ENCODE measurements around the gene PDIA4.
"Not testable (repeated sequence)": the region's sequence is repeated elsewhere in the genome, so short reads cannot be mapped to it uniquely, and the experiment has no call there.

The PDIA4 gene

DNA sequence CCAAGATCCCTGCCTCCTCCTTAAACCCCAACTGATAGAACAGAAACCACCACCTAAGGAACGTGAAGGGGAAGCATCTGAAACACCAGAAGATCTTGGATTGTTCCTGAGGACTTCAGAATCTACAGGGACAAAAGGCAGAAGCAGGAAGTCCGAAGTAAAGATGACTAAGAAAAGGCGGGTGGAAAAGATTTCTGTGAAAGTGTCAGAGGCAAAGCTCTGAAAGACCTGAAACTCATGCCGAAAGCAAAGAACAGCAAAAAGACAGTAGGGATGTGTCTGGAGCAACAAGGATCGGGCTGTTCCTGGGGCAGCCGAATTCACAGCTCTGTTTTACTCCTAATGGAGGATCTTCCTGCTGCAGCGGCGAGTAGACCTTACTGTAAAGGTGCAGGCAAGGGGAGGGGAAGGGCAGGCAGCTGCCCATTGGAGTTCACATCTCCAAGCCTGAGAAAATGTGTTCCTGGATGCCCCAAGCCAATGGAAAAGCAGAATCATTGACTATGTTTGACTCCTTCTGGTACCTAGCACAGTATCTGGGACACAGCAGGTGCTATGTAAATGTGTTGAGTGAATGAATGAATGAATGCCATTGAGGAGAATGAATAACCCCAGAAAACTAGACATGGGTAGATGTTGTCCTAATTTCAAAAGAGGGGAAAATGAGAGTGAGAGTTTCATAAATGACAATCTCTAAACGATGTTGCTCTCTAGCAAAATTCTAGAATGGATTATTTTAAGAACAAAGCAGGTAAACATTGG, 40.4 kb downstream of the PDIA4 start:
- Histone ChIP-seq H3K4me1 (ENCODE audit: insufficient read depth, low read length) (peaks cover 14% of the 10 kb centered on the region), H3K4me3 (ENCODE audit: low read length) (peak overlapping the region; percentile 89), H3K9me3 (ENCODE audit: low read length) (no peaks in the 10 kb centered on the region), H3K27me3 (ENCODE audit: insufficient read depth, low read length) (no peaks in the 10 kb centered on the region), H2AFZ (ENCODE audit: low read depth, low read length) (peak overlapping the region; percentile 91), H3K36me3 (ENCODE audit: insufficient read depth, low read length) (no peaks in the 10 kb centered on the region)

DNA sequence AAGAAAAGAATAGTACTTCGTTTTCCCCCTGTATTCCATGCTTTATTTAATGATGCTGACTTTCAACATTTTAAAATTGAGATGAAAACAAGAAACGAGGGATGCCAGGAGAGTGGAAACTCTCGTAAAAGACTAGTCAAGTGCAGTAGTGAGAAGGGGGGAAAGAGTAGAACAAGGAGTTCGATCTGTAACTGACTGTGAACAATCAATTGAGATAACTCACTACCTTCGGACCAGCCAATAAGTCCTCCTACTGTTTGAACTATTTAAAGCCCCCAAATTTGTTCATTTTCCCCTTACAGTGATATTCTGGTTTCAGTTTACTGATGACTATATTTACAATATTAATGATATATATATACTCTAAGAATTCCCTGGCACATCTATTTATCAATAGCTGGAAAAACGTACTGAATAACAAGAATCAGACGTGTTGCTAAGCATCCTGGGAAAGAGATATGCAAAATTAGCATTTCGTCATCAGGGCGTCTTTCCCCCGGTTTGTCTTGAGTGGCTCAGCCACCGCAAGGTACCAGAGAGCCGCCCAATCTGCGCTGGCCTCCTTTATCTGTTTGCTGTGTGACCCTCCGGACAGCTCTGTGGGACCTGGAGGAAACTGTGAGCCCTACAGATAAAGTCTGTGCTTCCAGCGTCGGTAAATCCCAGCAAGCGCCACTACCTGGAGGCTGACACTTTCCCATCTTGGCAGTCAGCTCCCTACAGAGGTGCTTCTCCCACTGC, 41.1 kb downstream of the PDIA4 start:
- Histone ChIP-seq H3K9me3 (ENCODE audit: low read length) (no peaks in the 10 kb centered on the region), H3K36me3 (ENCODE audit: insufficient read depth, low read length) (no peaks in the 10 kb centered on the region), H2AFZ (ENCODE audit: low read depth, low read length) (peak overlapping the region; percentile 91), H3K4me1 (ENCODE audit: insufficient read depth, low read length) (peaks cover 17% of the 10 kb centered on the region), H3K4me3 (ENCODE audit: low read length) (peak overlapping the region; percentile 89), H3K27me3 (ENCODE audit: insufficient read depth, low read length) (no peaks in the 10 kb centered on the region)

DNA sequence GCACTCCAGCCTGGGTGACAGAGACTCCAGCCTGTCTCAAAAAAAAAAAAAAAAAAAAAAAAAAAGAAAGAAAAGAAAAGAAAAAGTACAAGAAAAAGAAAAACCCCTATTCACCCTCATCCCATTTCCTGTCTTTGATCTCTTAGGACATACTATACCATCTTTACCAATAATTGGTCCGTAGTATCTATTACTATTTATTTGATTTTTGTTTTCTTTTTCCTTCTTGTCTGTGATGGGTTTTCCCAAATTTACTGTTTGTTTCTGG, 41.6 kb downstream of the PDIA4 start:
- Histone ChIP-seq H3K27me3 (ENCODE audit: insufficient read depth, low read length) (no peaks in the 10 kb centered on the region), H3K4me3 (ENCODE audit: low read length) (peak overlapping the region; percentile 89), H3K4me1 (ENCODE audit: insufficient read depth, low read length) (peaks cover 17% of the 10 kb centered on the region), H3K36me3 (ENCODE audit: insufficient read depth, low read length) (no peaks in the 10 kb centered on the region), H3K9me3 (ENCODE audit: low read length) (no peaks in the 10 kb centered on the region), H2AFZ (ENCODE audit: low read depth, low read length) (no peak overlapping the region)

DNA sequence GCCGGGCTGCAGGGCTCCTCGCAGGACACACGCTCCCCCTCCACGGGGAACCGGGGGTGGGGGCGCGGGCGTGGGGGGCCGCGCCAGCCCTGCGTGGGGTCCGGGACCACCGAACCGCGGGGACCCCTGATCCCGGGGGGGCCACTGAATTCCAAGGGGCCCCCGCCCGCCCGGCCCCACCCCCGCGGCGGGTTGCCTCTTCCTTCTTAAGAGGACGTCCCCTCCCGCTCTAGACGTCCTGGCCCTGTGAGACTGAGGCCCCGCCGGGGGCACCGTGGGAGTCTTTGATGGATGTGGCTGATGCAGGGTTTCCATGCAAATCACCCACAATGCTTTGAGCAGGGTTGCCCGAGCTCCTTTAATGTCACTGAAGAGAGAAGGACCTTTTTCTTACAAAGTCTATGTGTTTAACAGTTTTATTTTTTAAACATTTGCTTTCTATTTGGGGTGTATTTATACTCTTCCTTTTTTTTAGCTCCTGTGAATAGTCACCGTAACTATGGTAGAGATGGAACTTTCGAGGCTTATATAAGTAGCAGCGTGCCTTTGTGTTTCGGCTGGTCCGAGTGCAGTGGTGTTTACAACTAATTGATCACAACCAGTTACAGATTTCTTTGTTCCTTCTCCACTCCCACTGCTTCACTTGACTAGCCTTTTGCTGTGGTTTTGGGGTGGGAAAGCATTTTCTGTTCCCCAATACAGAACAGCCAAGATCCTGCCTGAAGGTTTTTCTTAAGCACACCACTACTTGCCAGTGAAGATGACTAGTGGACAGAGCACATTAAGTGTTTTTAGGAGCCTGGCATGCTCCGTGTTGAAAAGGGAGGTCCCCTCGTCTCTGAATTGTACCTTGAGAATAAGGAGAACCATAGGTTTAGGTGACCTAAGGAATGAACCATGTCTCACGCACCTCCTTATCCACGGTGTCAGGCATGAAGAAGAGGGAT, 44.8 kb downstream of the PDIA4 start:
- Histone ChIP-seq H2AFZ (ENCODE audit: low read depth, low read length) (peak overlapping the region; percentile 98), H3K36me3 (ENCODE audit: insufficient read depth, low read length) (no peaks in the 10 kb centered on the region), H3K27me3 (ENCODE audit: insufficient read depth, low read length) (no peaks in the 10 kb centered on the region), H3K4me1 (ENCODE audit: insufficient read depth, low read length) (peaks cover 13% of the 10 kb centered on the region), H3K4me3 (ENCODE audit: low read length) (peak overlapping the region; percentile 98), H3K9me3 (ENCODE audit: low read length) (no peaks in the 10 kb centered on the region)

GRCh38 chr7:148982654-148983199, 45.6 kb downstream of the PDIA4 start:
- Histone ChIP-seq H3K4me3 (ENCODE audit: low read length) (peak overlapping the region; percentile 98), H3K4me1 (ENCODE audit: insufficient read depth, low read length) (peaks cover 8% of the 10 kb centered on the region), H3K27me3 (ENCODE audit: insufficient read depth, low read length) (no peaks in the 10 kb centered on the region), H3K9me3 (ENCODE audit: low read length) (no peaks in the 10 kb centered on the region), H2AFZ (ENCODE audit: low read depth, low read length) (peak overlapping the region; percentile 98), H3K36me3 (ENCODE audit: insufficient read depth, low read length) (no peaks in the 10 kb centered on the region)

- H3K4me3 ChIP-seq (ENCODE audit: low read length): no peak overlapping the region
- no peaks in the 10 kb centered on the region for H3K9me3 ChIP-seq (ENCODE audit: low read length)
- H3K4me1 ChIP-seq (ENCODE audit: insufficient read depth, low read length): peaks cover 8% of the 10 kb centered on the region
- no peaks in the 10 kb centered on the region for H3K27me3 ChIP-seq (ENCODE audit: insufficient read depth, low read length)
- no peaks in the 10 kb centered on the region for H3K36me3 ChIP-seq (ENCODE audit: insufficient read depth, low read length)
- no peak overlapping the region for H2AFZ ChIP-seq (ENCODE audit: low read depth, low read length)
These were observed 48.5 kb downstream of the PDIA4 start for GRCh38 chr7:148979827-148980226.

DNA sequence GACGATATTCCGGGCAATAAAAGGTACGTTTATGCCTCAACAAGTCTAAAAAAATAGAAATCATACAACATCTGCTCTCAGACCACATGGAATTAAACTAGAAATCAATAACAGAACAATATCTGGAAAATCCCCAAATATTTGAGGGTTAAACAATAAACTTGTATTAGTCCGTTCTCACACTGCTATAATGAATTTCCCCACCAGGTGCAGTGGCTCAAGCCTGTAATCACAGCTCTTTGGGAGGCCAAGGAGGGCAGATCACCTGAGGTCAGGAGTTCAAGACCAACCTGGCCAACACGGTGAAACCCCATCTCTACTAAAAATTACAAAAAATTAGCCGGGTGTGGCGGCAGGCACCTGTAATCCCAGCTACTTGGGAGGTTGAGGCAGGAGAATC, 49.2 kb downstream of the PDIA4 start:
- H3K9me3 ChIP-seq (ENCODE audit: low read length); H3K4me3 ChIP-seq (ENCODE audit: low read length); H3K27me3 ChIP-seq (ENCODE audit: insufficient read depth, low read length); H3K4me1 ChIP-seq (ENCODE audit: insufficient read depth, low read length); H3K36me3 ChIP-seq (ENCODE audit: insufficient read depth, low read length); H2AFZ ChIP-seq (ENCODE audit: low read depth, low read length): not testable (repeated sequence)

GRCh38 chr7:148978091-148978490, 50.2 kb downstream of the PDIA4 start:
- Histone ChIP-seq H3K36me3 (ENCODE audit: insufficient read depth, low read length) (no peaks in the 10 kb centered on the region), H3K4me1 (ENCODE audit: insufficient read depth, low read length) (peaks cover 2% of the 10 kb centered on the region)

GRCh38 chr7:148975896-148976295, 52.4 kb downstream of the PDIA4 start:
- Histone ChIP-seq H3K36me3 (ENCODE audit: insufficient read depth, low read length) (no peaks in the 10 kb centered on the region), H3K4me3 (ENCODE audit: low read length) (no peak overlapping the region), H3K27me3 (ENCODE audit: insufficient read depth, low read length) (no peaks in the 10 kb centered on the region), H2AFZ (ENCODE audit: low read depth, low read length) (no peak overlapping the region), H3K9me3 (ENCODE audit: low read length) (no peaks in the 10 kb centered on the region), H3K4me1 (ENCODE audit: insufficient read depth, low read length) (no peaks in the 10 kb centered on the region)

More at GRCh38 chr7:148978091-148978490, 50.2 kb downstream of the PDIA4 start:
- Histone ChIP-seq H3K9me3 (ENCODE audit: low read length) (no peaks in the 10 kb centered on the region), H3K27me3 (ENCODE audit: insufficient read depth, low read length) (no peaks in the 10 kb centered on the region), H3K4me3 (ENCODE audit: low read length) (no peak overlapping the region), H2AFZ (ENCODE audit: low read depth, low read length) (no peak overlapping the region)

- H3K4me3 ChIP-seq (ENCODE audit: low read length): no peak overlapping the region
- H3K27me3 ChIP-seq (ENCODE audit: insufficient read depth, low read length): no peaks in the 10 kb centered on the region
- no peaks in the 10 kb centered on the region for H3K36me3 ChIP-seq (ENCODE audit: insufficient read depth, low read length)
- H3K4me1 ChIP-seq (ENCODE audit: insufficient read depth, low read length): no peaks in the 10 kb centered on the region
- H2AFZ ChIP-seq (ENCODE audit: low read depth, low read length): no peak overlapping the region
- H3K9me3 ChIP-seq (ENCODE audit: low read length): no peaks in the 10 kb centered on the region
These were observed 55.0 kb downstream of the PDIA4 start for GRCh38 chr7:148973256-148973655.

DNA sequence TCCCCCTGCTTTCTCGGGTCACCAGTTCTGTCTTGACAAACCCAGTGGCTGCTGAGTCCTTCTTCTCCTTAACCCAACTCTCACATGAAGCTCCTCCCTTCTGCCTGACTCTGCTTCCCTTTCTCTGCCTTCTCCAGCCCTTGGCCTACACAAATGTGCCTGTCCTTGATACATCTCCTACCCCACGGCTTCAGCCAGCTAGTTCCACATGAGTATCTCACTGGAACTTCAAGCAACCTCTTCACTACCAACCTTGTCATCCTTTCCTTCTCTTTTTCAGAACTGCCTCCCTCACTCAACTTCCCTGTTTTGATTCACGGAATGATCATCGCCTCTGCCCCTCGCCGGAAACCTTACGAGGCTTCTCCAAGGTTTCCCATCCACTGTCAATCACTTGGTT, 55.9 kb downstream of the PDIA4 start:
- no peaks in the 10 kb centered on the region for H3K4me1 ChIP-seq (ENCODE audit: insufficient read depth, low read length)
- no peak overlapping the region for H2AFZ ChIP-seq (ENCODE audit: low read depth, low read length)
- H3K36me3 ChIP-seq (ENCODE audit: insufficient read depth, low read length): no peaks in the 10 kb centered on the region
- H3K4me3 ChIP-seq (ENCODE audit: low read length): no peak overlapping the region
- no peaks in the 10 kb centered on the region for H3K9me3 ChIP-seq (ENCODE audit: low read length)
- no peaks in the 10 kb centered on the region for H3K27me3 ChIP-seq (ENCODE audit: insufficient read depth, low read length)

DNA sequence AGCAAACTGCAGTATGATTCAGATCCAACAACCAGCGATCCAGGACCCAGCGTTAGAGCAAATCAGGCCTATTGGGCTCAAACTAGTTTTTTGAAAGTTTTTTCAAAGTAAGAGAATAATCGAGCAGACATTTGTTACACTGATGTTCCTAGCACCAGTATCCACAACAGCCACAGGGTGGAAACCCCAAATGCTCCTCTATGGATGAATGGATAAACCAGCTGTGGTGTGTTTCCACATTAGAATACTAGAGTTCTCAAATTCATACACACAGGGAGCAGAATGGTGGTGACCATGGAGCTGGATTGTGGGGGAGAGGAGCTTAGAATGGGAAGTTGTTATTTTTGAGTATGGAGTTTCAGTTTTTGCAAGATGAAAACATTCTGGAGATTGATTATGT, 60.7 kb downstream of the PDIA4 start:
- H3K4me3 ChIP-seq (ENCODE audit: low read length): no peak overlapping the region
- no peaks in the 10 kb centered on the region for H3K9me3 ChIP-seq (ENCODE audit: low read length)
- no peak overlapping the region for H2AFZ ChIP-seq (ENCODE audit: low read depth, low read length)
- H3K27me3 ChIP-seq (ENCODE audit: insufficient read depth, low read length): no peaks in the 10 kb centered on the region
- no peaks in the 10 kb centered on the region for H3K36me3 ChIP-seq (ENCODE audit: insufficient read depth, low read length)
- peaks cover 13% of the 10 kb centered on the region for H3K4me1 ChIP-seq (ENCODE audit: insufficient read depth, low read length)

DNA sequence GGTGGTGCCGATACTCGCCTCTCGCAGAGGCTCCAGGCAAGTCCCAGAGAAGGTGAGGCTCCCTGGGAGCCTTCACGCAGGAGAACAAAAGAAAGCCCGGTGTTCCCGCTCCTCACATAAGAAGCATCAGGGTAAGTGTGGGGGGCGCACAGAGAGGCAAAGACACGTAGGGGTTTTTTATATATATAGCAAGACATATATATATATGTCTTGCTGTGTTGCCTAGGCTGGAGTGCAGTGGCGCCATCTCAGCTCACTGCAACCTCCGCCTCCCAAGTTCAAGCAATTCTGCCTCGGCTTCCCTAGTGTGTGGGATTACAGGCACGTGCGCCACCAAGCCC, 61.3 kb downstream of the PDIA4 start:
- H3K4me3 ChIP-seq (ENCODE audit: low read length): peak overlapping the region; percentile 16
- no peak overlapping the region for H2AFZ ChIP-seq (ENCODE audit: low read depth, low read length)
- peaks cover 15% of the 10 kb centered on the region for H3K4me1 ChIP-seq (ENCODE audit: insufficient read depth, low read length)
- H3K9me3 ChIP-seq (ENCODE audit: low read length): no peaks in the 10 kb centered on the region
- H3K27me3 ChIP-seq (ENCODE audit: insufficient read depth, low read length): no peaks in the 10 kb centered on the region
- H3K36me3 ChIP-seq (ENCODE audit: insufficient read depth, low read length): no peaks in the 10 kb centered on the region
